ENCODE data around the gene IL1R1.

IL1R1 gene

GRCh38 chr2:102114290-102114721, 28.2 kb upstream of the IL1R1 start:
- peaks cover 51% of the 10 kb centered on the region for H3K4me1 Mint-ChIP-seq
- peaks cover 6% of the 10 kb centered on the region for H3K27me3 Mint-ChIP-seq (ENCODE audit: low read depth)
- peaks cover 3% of the 10 kb centered on the region for H3K9me3 Mint-ChIP-seq
- H3K4me3 Mint-ChIP-seq = no peak overlapping the region
- peak overlapping the region; percentile 24 to 90 (median 53) for H3K27ac Mint-ChIP-seq
- no peak for TF ChIP-seq CTCF (IDR thresholded peaks at IDR 0.05; ENCODE audit: unreplicated experiment in 3 of 3)
- H3K36me3 Mint-ChIP-seq (ENCODE audit: low read depth) = no peaks in the 10 kb centered on the region

- no peak for TF ChIP-seq CTCF (IDR thresholded peaks at IDR 0.05; ENCODE audit: unreplicated experiment in 3 of 3)
- peaks cover 52% of the 10 kb centered on the region for H3K4me1 Mint-ChIP-seq
- H3K27ac Mint-ChIP-seq = peak overlapping the region; percentile 38 to 90 (median 53)
- H3K36me3 Mint-ChIP-seq (ENCODE audit: low read depth) = no peaks in the 10 kb centered on the region
- H3K4me3 Mint-ChIP-seq = no peak overlapping the region
- peaks cover 3% of the 10 kb centered on the region for H3K9me3 Mint-ChIP-seq
- peaks cover 6% of the 10 kb centered on the region for H3K27me3 Mint-ChIP-seq (ENCODE audit: low read depth)
Measured at GRCh38 chr2:102114851-102115497, 27.6 kb upstream of the IL1R1 start.

- Mint-ChIP-seq H3K4me3 (no peak overlapping the region), H3K9me3 (peaks cover 3% of the 10 kb centered on the region), H3K36me3 (ENCODE audit: low read depth) (no peaks in the 10 kb centered on the region), H3K27me3 (ENCODE audit: low read depth) (peaks cover 6% of the 10 kb centered on the region), H3K4me1 (peaks cover 42% of the 10 kb centered on the region), H3K27ac (peak overlapping the region; percentile 9 to 93 (median 81))
- TF ChIP-seq CTCF (IDR thresholded peaks at IDR 0.05; ENCODE audit: unreplicated experiment in 3 of 3) = no peak
Measured at GRCh38 chr2:102116630-102117471, 25.7 kb upstream of the IL1R1 start.

GRCh38 chr2:102117472-102117858, 25.1 kb upstream of the IL1R1 start:
- Mint-ChIP-seq H3K36me3 (ENCODE audit: low read depth) (no peaks in the 10 kb centered on the region), H3K27ac (peak overlapping the region; percentile 81 to 93 (median 90)), H3K4me3 (no peak overlapping the region), H3K4me1 (peaks cover 42% of the 10 kb centered on the region), H3K9me3 (no peaks in the 10 kb centered on the region), H3K27me3 (ENCODE audit: low read depth) (no peaks in the 10 kb centered on the region)
- no peak for TF ChIP-seq CTCF (IDR thresholded peaks at IDR 0.05; ENCODE audit: unreplicated experiment in 3 of 3)

- no peaks in the 10 kb centered on the region for H3K36me3 Mint-ChIP-seq (ENCODE audit: low read depth)
- H3K27ac Mint-ChIP-seq = peak overlapping the region in 2 of 3 experiments; percentile 50 to 57
- H3K27me3 Mint-ChIP-seq (ENCODE audit: low read depth) = no peaks in the 10 kb centered on the region
- no peak for TF ChIP-seq CTCF (IDR thresholded peaks at IDR 0.05; ENCODE audit: unreplicated experiment in 3 of 3)
- H3K4me3 Mint-ChIP-seq = no peak overlapping the region
- peaks cover 45% of the 10 kb centered on the region for H3K4me1 Mint-ChIP-seq
- no peaks in the 10 kb centered on the region for H3K9me3 Mint-ChIP-seq
Measured at GRCh38 chr2:102119255-102119654, 23.3 kb upstream of the IL1R1 start.

Data from nephron (organoid).